Lower lobe of right lung (tissue), 2 donors: ENCODE measurements around the gene PROCA1. TPM values are rescaled to one million over a fixed set of nuclear protein-coding genes. Genes with fewer than 3 reads are reported as not detected.

Source experiments
- ATAC-seq, 2 donors: fragments of 200-7000 bp; cut with Tn5 transposase; one replicate each; pipeline ENCODE4 v1.9.1; 2020 to 2022; ENCODE audit warnings: mild to moderate bottlenecking in 2 of 2, moderate library complexity in 2 of 2
- DNase-seq: peaks from one replicate; pipeline ENCODE4 v3.0.0-alpha.2; 2020
- H3K27ac ChIP-seq: fragments of 200-600 bp; one replicate; pipeline ENCODE4 v1.8.0; 2022
- H3K27me3 ChIP-seq: fragments of 200-600 bp; one replicate; pipeline ENCODE4 v1.8.0; 2022; ENCODE audit warnings: low read depth
- H3K36me3 ChIP-seq: fragments of 200-600 bp; one replicate; pipeline ENCODE4 v1.8.0; 2022; ENCODE audit warnings: mild to moderate bottlenecking
- H3K4me1 ChIP-seq: fragments of 200-600 bp; one replicate; pipeline ENCODE4 v1.8.0; 2022
- H3K4me3 ChIP-seq: fragments of 200-600 bp; one replicate; pipeline ENCODE4 v1.8.0; 2022; ENCODE audit warnings: mild to moderate bottlenecking
- H3K9me3 ChIP-seq: fragments of 200-600 bp; one replicate; pipeline ENCODE4 v1.8.0; 2022
- CTCF ChIP-seq: fragments of 200-600 bp; IDR thresholded peaks from one replicate; pipeline ENCODE4 v1.8.0; 2022; ENCODE audit warnings: antibody characterized with exemption, mild to moderate bottlenecking
- intact Hi-C: fragments of 100-400 bp; cut with DNase I; formaldehyde crosslinking; loops from one replicate; pipeline ENCODE4 v1.11.0; 2022
- total RNA-seq: library from RNA; stranded (reverse); fragmentation: NEBNext Ultra II Directional; extraction: Animal tissue kit (Norgen Biotek cat#: 25700); gene quantifications from one replicate; pipeline ENCODE4 v1.2.1, GENCODE V29; 2021
- donor health status: DM: no; HTN: yes; CAD: no; lungs with severe emphysema.

Gene PROCA1
- total RNA-seq, 1 donor from 2014 or later: 4.4 TPM

GRCh38 chr17:28657756-28658155 is 53.9 kb downstream of the PROCA1 start:
- no peaks in the 10 kb centered on the region for H3K9me3 ChIP-seq
- ATAC-seq (no peak), DNase-seq (no peak)
- H3K4me3 ChIP-seq: no peak overlapping the region
- intact Hi-C loops: no loop called here
- peaks cover 55% of the 10 kb centered on the region for H3K36me3 ChIP-seq
- no peaks in the 10 kb centered on the region for H3K27me3 ChIP-seq
- H3K4me1 ChIP-seq: peaks cover 18% of the 10 kb centered on the region
- no peak overlapping the region for H3K27ac ChIP-seq
- no peak for TF ChIP-seq CTCF

- no peak overlapping the region for H3K27ac ChIP-seq
- TF ChIP-seq CTCF: no peak
- no peaks in the 10 kb centered on the region for H3K27me3 ChIP-seq
- DNase-seq: no peak
- no peaks in the 10 kb centered on the region for H3K9me3 ChIP-seq
- no peak overlapping the region for H3K4me3 ChIP-seq
- H3K4me1 ChIP-seq: peaks cover 2% of the 10 kb centered on the region
- intact Hi-C loops: no loop called here
- H3K36me3 ChIP-seq: peaks cover 80% of the 10 kb centered on the region
- ATAC-seq: no peak
Observed at GRCh38 chr17:28655160-28655559, 56.5 kb downstream of the PROCA1 start.

Other genes with a start within 250 kb of the PROCA1 start
- gene SLC13A2, start 238.2 kb downstream of the PROCA1 start, total RNA-seq: not detected
- gene FOXN1, start 205.5 kb downstream of the PROCA1 start, total RNA-seq: 0.15 TPM
- gene UNC119, start 159.3 kb downstream of the PROCA1 start, total RNA-seq: 27.0 TPM
- gene PIGS, start 140.4 kb downstream of the PROCA1 start, total RNA-seq: 45.3 TPM
- gene ALDOC, start 135.0 kb downstream of the PROCA1 start, total RNA-seq: 11.6 TPM
- gene SPAG5, start 112.9 kb downstream of the PROCA1 start, total RNA-seq: 4.9 TPM
- 14.1 TPM for gene RSKR, start 97.7 kb downstream of the PROCA1 start, total RNA-seq
- 138 TPM for gene BLTP2, start 66.7 kb downstream of the PROCA1 start, total RNA-seq
- gene SDF2, start 50.0 kb downstream of the PROCA1 start, total RNA-seq: 48.8 TPM
- 60.3 TPM for gene SUPT6H, start 49.7 kb downstream of the PROCA1 start, total RNA-seq
- gene RAB34, start 6.0 kb upstream of the PROCA1 start, total RNA-seq: 62.3 TPM
- gene RPL23A, start 8.1 kb upstream of the PROCA1 start, total RNA-seq: 1,156 TPM
- gene TLCD1, start 14.3 kb upstream of the PROCA1 start, total RNA-seq: 19.8 TPM
- 11.3 TPM for gene NEK8, start 16.9 kb upstream of the PROCA1 start, total RNA-seq
- gene TRAF4, start 32.1 kb upstream of the PROCA1 start, total RNA-seq: 52.8 TPM
- 21.7 TPM for gene FAM222B, start 130.9 kb upstream of the PROCA1 start, total RNA-seq
- gene ERAL1, start 143.1 kb upstream of the PROCA1 start, total RNA-seq: 26.1 TPM
- gene FLOT2, start 185.8 kb upstream of the PROCA1 start, total RNA-seq: 170 TPM
- 10.6 TPM for gene DHRS13, start 191.2 kb upstream of the PROCA1 start, total RNA-seq
- 36.2 TPM for gene PHF12, start 239.6 kb upstream of the PROCA1 start, total RNA-seq